HL-60 (cell line): ENCODE results near the gene EBF3.

Experiments
- TF ChIP-seq, protein P1 (sequence below): IDR thresholded peaks from one replicate; pipeline ENCODE4 v1.5.1; 2011; ENCODE audit warnings: low read length, control low read depth, inconsistent platforms; ENCODE audit not compliant: insufficient read depth
- TF ChIP-seq, protein P2 (sequence below): IDR thresholded peaks from 2 replicates; pipeline ENCODE4 v1.6.1; 2012; ENCODE audit warnings: low read depth; ENCODE audit not compliant: insufficient replicate concordance

DNA sequence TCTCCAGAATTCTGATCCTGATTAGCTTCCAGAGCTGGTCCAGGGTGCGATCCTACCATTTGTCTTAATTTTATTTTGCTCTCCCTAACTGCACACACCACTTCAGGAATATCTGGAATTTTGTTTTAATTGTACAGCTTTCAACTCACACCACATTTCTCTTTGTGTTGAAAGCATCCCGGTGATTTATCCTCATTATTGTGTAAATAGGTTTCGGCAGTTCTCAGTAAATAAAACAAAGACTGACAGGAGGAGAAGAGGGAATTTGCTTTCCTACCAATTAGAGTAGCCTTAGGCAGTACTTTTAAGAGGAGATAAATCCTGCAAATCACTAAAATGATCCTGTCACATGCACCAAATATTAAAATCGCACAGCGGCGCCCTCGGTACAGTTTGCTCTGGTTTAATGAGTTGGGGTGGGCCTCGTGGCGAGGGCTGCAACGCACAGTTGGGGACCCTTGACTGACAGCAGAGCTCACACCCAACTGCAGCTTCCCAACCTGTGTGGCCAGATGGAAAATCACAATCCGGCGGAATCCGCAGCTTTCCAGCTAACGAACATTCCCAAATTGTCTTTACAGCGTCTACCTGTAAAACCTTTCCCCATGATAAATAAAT lies 62.6 kb downstream of the EBF3 start:
- TF ChIP-seq, protein P1, sequence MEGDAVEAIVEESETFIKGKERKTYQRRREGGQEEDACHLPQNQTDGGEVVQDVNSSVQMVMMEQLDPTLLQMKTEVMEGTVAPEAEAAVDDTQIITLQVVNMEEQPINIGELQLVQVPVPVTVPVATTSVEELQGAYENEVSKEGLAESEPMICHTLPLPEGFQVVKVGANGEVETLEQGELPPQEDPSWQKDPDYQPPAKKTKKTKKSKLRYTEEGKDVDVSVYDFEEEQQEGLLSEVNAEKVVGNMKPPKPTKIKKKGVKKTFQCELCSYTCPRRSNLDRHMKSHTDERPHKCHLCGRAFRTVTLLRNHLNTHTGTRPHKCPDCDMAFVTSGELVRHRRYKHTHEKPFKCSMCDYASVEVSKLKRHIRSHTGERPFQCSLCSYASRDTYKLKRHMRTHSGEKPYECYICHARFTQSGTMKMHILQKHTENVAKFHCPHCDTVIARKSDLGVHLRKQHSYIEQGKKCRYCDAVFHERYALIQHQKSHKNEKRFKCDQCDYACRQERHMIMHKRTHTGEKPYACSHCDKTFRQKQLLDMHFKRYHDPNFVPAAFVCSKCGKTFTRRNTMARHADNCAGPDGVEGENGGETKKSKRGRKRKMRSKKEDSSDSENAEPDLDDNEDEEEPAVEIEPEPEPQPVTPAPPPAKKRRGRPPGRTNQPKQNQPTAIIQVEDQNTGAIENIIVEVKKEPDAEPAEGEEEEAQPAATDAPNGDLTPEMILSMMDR, result no peak
- TF ChIP-seq, protein P2, sequence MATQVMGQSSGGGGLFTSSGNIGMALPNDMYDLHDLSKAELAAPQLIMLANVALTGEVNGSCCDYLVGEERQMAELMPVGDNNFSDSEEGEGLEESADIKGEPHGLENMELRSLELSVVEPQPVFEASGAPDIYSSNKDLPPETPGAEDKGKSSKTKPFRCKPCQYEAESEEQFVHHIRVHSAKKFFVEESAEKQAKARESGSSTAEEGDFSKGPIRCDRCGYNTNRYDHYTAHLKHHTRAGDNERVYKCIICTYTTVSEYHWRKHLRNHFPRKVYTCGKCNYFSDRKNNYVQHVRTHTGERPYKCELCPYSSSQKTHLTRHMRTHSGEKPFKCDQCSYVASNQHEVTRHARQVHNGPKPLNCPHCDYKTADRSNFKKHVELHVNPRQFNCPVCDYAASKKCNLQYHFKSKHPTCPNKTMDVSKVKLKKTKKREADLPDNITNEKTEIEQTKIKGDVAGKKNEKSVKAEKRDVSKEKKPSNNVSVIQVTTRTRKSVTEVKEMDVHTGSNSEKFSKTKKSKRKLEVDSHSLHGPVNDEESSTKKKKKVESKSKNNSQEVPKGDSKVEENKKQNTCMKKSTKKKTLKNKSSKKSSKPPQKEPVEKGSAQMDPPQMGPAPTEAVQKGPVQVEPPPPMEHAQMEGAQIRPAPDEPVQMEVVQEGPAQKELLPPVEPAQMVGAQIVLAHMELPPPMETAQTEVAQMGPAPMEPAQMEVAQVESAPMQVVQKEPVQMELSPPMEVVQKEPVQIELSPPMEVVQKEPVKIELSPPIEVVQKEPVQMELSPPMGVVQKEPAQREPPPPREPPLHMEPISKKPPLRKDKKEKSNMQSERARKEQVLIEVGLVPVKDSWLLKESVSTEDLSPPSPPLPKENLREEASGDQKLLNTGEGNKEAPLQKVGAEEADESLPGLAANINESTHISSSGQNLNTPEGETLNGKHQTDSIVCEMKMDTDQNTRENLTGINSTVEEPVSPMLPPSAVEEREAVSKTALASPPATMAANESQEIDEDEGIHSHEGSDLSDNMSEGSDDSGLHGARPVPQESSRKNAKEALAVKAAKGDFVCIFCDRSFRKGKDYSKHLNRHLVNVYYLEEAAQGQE, result no peak
